Right hindlimb (tissue), 1 donor: ENCODE measurements around the gene SPON1.
"Not testable (repeated sequence)": the region's sequence is repeated elsewhere in the genome, so short reads cannot be mapped to it uniquely, and the experiment has no call there.

Experiments
- DNase-seq: peaks from one replicate; pipeline ENCODE4 v3.0.0-alpha.2; 2018

The SPON1 gene

GRCh38 chr11:13984616-13985450, 22.3 kb downstream of the SPON1 start:
- DNase-seq, result no peak

GRCh38 chr11:13986695-13987094, 24.2 kb downstream of the SPON1 start:
- DNase-seq, result not testable (repeated sequence)

GRCh38 chr11:13992158-13992856, 29.8 kb downstream of the SPON1 start:
- not testable (repeated sequence) for DNase-seq

GRCh38 chr11:13993096-13993765, 30.7 kb downstream of the SPON1 start:
- no peak for DNase-seq

GRCh38 chr11:13997881-13998280, 35.4 kb downstream of the SPON1 start:
- no peak for DNase-seq

- no peak for DNase-seq
Measured at GRCh38 chr11:13999704-14000103, 37.2 kb downstream of the SPON1 start.

- DNase-seq, result no peak
Measured at GRCh38 chr11:14001597-14001996, 39.1 kb downstream of the SPON1 start.

GRCh38 chr11:14007566-14007965, 45.0 kb downstream of the SPON1 start:
- DNase-seq, result no peak

- no peak for DNase-seq
Measured at GRCh38 chr11:14010665-14011064, 48.1 kb downstream of the SPON1 start.

GRCh38 chr11:14012846-14013245, 50.3 kb downstream of the SPON1 start:
- no peak for DNase-seq

GRCh38 chr11:14015711-14016110, 53.2 kb downstream of the SPON1 start:
- no peak for DNase-seq

- no peak for DNase-seq
Measured at GRCh38 chr11:14018441-14018840, 55.9 kb downstream of the SPON1 start.

- DNase-seq, result no peak
Measured at GRCh38 chr11:14021738-14022137, 59.2 kb downstream of the SPON1 start.

- DNase-seq, result no peak
Measured at GRCh38 chr11:14022251-14022650, 59.7 kb downstream of the SPON1 start.

GRCh38 chr11:14022821-14023220, 60.3 kb downstream of the SPON1 start:
- no peak for DNase-seq

- peak; percentile 36 for DNase-seq
Measured at GRCh38 chr11:14026961-14027360, 64.4 kb downstream of the SPON1 start.

GRCh38 chr11:14027525-14027924, 65.0 kb downstream of the SPON1 start:
- no peak for DNase-seq

GRCh38 chr11:14029440-14029839, 66.9 kb downstream of the SPON1 start:
- DNase-seq, result no peak

- DNase-seq, result peak; percentile 82
Measured at GRCh38 chr11:14029971-14030920, 67.7 kb downstream of the SPON1 start.

- not testable (repeated sequence) for DNase-seq
Measured at GRCh38 chr11:14035526-14035925, 73.0 kb downstream of the SPON1 start.

GRCh38 chr11:14036469-14036868, 73.9 kb downstream of the SPON1 start:
- no peak for DNase-seq

- no peak for DNase-seq
Measured at GRCh38 chr11:14041040-14041439, 78.5 kb downstream of the SPON1 start.
